HFFc6 (cell line): ENCODE measurements around the gene COL25A1. TPM values are rescaled to one million over a fixed set of nuclear protein-coding genes. Genes with fewer than 3 reads are reported as not detected.
"Not testable (repeated sequence)": the region's sequence is repeated elsewhere in the genome, so short reads cannot be mapped to it uniquely, and the experiment has no call there.

Experiments used
- DNase-seq: peaks from one replicate; pipeline ENCODE4 v3.0.0-alpha.2; 2018
- H3K27ac Mint-ChIP-seq: 2 replicates; pipeline ENCODE4 v1.8.0; 2020; ENCODE audit warnings: mild to moderate bottlenecking, mixed read lengths
- H3K27me3 Mint-ChIP-seq: 2 replicates; pipeline ENCODE4 v1.8.0; 2021; ENCODE audit warnings: mild to moderate bottlenecking, moderate library complexity, mixed read lengths; ENCODE audit not compliant: insufficient read depth
- H3K36me3 Mint-ChIP-seq: 2 replicates; pipeline ENCODE4 v1.8.0; 2021; ENCODE audit warnings: low read depth, mixed read lengths
- H3K4me1 Mint-ChIP-seq: 2 replicates; pipeline ENCODE4 v1.8.0; 2020; ENCODE audit warnings: low read depth, mixed read lengths
- H3K4me3 Mint-ChIP-seq: 2 replicates; pipeline ENCODE4 v1.8.0; 2020; ENCODE audit warnings: mild to moderate bottlenecking, moderate library complexity, mixed read lengths
- H3K9me3 Mint-ChIP-seq: 2 replicates; pipeline ENCODE4 v1.8.0; 2020; ENCODE audit warnings: mild to moderate bottlenecking, mixed read lengths
- CTCF ChIP-seq: fragments of 200-600 bp; sonication (generic); IDR thresholded peaks from 2 replicates; pipeline ENCODE4 v1.5.0; 2021; ENCODE audit warnings: antibody characterized with exemption, mild to moderate bottlenecking
- total RNA-seq, 6 experiments: library from RNA; stranded (reverse); fragmentation: NEBNext Ultra II Directional; extraction: Animal tissue kit (Norgen Biotek cat#: 25700); gene quantifications; 2 replicates in 1 of 6; 3 replicates in 5 of 6; pipeline ENCODE4 v1.2.3, GENCODE V29; 2021

The COL25A1 gene
- total RNA-seq, 6 experiments from 2014 or later = not detected

GRCh38 chr4:109079201-109079600 is 223.3 kb downstream of the COL25A1 start:
- Mint-ChIP-seq H3K36me3 (no peaks in the 10 kb centered on the region), H3K27me3 (no peaks in the 10 kb centered on the region), H3K27ac (no peak overlapping the region), H3K9me3 (no peaks in the 10 kb centered on the region), H3K4me1 (peaks cover 13% of the 10 kb centered on the region; the same call in 1 of the 2 replicates), H3K4me3 (no peak overlapping the region; the same call in 1 of the 2 replicates)
- no peak for TF ChIP-seq CTCF
- DNase-seq = peak; percentile 16

- Mint-ChIP-seq H3K36me3 (no peaks in the 10 kb centered on the region), H3K27ac (no peak overlapping the region), H3K4me1 (peaks cover 13% of the 10 kb centered on the region; the same call in 1 of the 2 replicates), H3K27me3 (no peaks in the 10 kb centered on the region), H3K9me3 (no peaks in the 10 kb centered on the region), H3K4me3 (no peak overlapping the region; the same call in 1 of the 2 replicates)
- no peak for TF ChIP-seq CTCF
- DNase-seq = peak; percentile 41
Measured at GRCh38 chr4:109078724-109079123, 223.7 kb downstream of the COL25A1 start.

- Mint-ChIP-seq H3K4me1 (peaks cover 17% of the 10 kb centered on the region; the same call in 1 of the 2 replicates), H3K27me3 (no peaks in the 10 kb centered on the region), H3K4me3 (no peak overlapping the region), H3K9me3 (no peaks in the 10 kb centered on the region), H3K36me3 (no peaks in the 10 kb centered on the region), H3K27ac (no peak overlapping the region)
- DNase-seq = no peak
- no peak for TF ChIP-seq CTCF
Measured at GRCh38 chr4:109077505-109077904, 225.0 kb downstream of the COL25A1 start.

- not testable (repeated sequence) for H3K4me3 Mint-ChIP-seq, H3K36me3 Mint-ChIP-seq, H3K27ac Mint-ChIP-seq, DNase-seq, H3K27me3 Mint-ChIP-seq, H3K9me3 Mint-ChIP-seq
- H3K4me1 Mint-ChIP-seq = peaks cover 20% of the 10 kb centered on the region; the same call in 1 of the 2 replicates
Measured at GRCh38 chr4:109076709-109077108, 225.7 kb downstream of the COL25A1 start.

GRCh38 chr4:109075621-109076020 is 226.8 kb downstream of the COL25A1 start:
- Mint-ChIP-seq H3K4me3 (no peak overlapping the region), H3K36me3 (no peaks in the 10 kb centered on the region), H3K4me1 (peaks cover 20% of the 10 kb centered on the region; the same call in 1 of the 2 replicates), H3K27ac (no peak overlapping the region), H3K9me3 (no peaks in the 10 kb centered on the region), H3K27me3 (no peaks in the 10 kb centered on the region)
- TF ChIP-seq CTCF = no peak
- DNase-seq = no peak

GRCh38 chr4:109072595-109072994 is 229.9 kb downstream of the COL25A1 start:
- H3K4me1 Mint-ChIP-seq = peaks cover 7% of the 10 kb centered on the region; the same call in 1 of the 2 replicates
- no peaks in the 10 kb centered on the region for H3K36me3 Mint-ChIP-seq
- TF ChIP-seq CTCF = no peak
- H3K27me3 Mint-ChIP-seq = no peaks in the 10 kb centered on the region; the same call in 1 of the 2 replicates
- H3K4me3 Mint-ChIP-seq = no peak overlapping the region
- H3K9me3 Mint-ChIP-seq = no peaks in the 10 kb centered on the region
- no peak overlapping the region for H3K27ac Mint-ChIP-seq
- peak; percentile 28 for DNase-seq

GRCh38 chr4:109070677-109071076 is 231.8 kb downstream of the COL25A1 start:
- not testable (repeated sequence) for H3K4me1 Mint-ChIP-seq, H3K36me3 Mint-ChIP-seq, H3K4me3 Mint-ChIP-seq, H3K9me3 Mint-ChIP-seq, H3K27ac Mint-ChIP-seq, DNase-seq, H3K27me3 Mint-ChIP-seq
